Activated T-cell treated with anti-CD3 and anti-CD28 coated beads, Interleukin-2, amount 50 U/mL, for 24 hours (primary cell): ENCODE data around the gene PLCB3.

Experiments
- DNase-seq: peaks from one replicate; pipeline ENCODE4 v3.0.0-alpha.2; 2020
- H3K27ac Mint-ChIP-seq: 2 replicates; pipeline ENCODE4 v1.8.0; 2020; ENCODE audit warnings: mild to moderate bottlenecking, mixed read lengths
- H3K27me3 Mint-ChIP-seq: 2 replicates; pipeline ENCODE4 v1.8.0; 2020; ENCODE audit warnings: mixed read lengths
- H3K36me3 Mint-ChIP-seq: 2 replicates; pipeline ENCODE4 v1.8.0; 2020; ENCODE audit warnings: low read depth, mixed read lengths
- H3K4me1 Mint-ChIP-seq: 2 replicates; pipeline ENCODE4 v1.8.0; 2020; ENCODE audit warnings: low read depth, mixed read lengths
- H3K4me3 Mint-ChIP-seq: 2 replicates; pipeline ENCODE4 v1.8.0; 2020; ENCODE audit warnings: mild to moderate bottlenecking, moderate library complexity, mixed read lengths
- H3K9me3 Mint-ChIP-seq: 2 replicates; pipeline ENCODE4 v1.8.0; 2020; ENCODE audit warnings: mixed read lengths

PLCB3 gene

GRCh38 chr11:64227405-64227956, 23.8 kb upstream of the PLCB3 start:
- peaks cover 55% of the 10 kb centered on the region for H3K36me3 Mint-ChIP-seq
- H3K27me3 Mint-ChIP-seq: no peaks in the 10 kb centered on the region
- peaks cover 48% of the 10 kb centered on the region for H3K4me1 Mint-ChIP-seq
- H3K27ac Mint-ChIP-seq: peak overlapping the region; percentile 93
- peak overlapping the region; percentile 86 for H3K4me3 Mint-ChIP-seq
- DNase-seq: no peak
- no peaks in the 10 kb centered on the region for H3K9me3 Mint-ChIP-seq

- H3K27ac Mint-ChIP-seq: peak overlapping the region; percentile 93
- no peaks in the 10 kb centered on the region for H3K27me3 Mint-ChIP-seq
- H3K9me3 Mint-ChIP-seq: no peaks in the 10 kb centered on the region
- no peak for DNase-seq
- H3K4me3 Mint-ChIP-seq: peak overlapping the region; percentile 80
- H3K36me3 Mint-ChIP-seq: peaks cover 39% of the 10 kb centered on the region
- peaks cover 56% of the 10 kb centered on the region for H3K4me1 Mint-ChIP-seq
Observed at GRCh38 chr11:64229090-64229743, 22.1 kb upstream of the PLCB3 start.

GRCh38 chr11:64229744-64230170, 21.6 kb upstream of the PLCB3 start:
- Mint-ChIP-seq H3K9me3 (no peaks in the 10 kb centered on the region), H3K4me3 (peak overlapping the region; percentile 80), H3K27me3 (no peaks in the 10 kb centered on the region), H3K4me1 (peaks cover 54% of the 10 kb centered on the region), H3K36me3 (peaks cover 34% of the 10 kb centered on the region), H3K27ac (peak overlapping the region; percentile 89)
- DNase-seq: no peak

- peak within 1 kb of the TSS; percentile 89 for H3K27ac Mint-ChIP-seq
- H3K36me3 Mint-ChIP-seq: peaks cover 32% of the 10 kb centered on the region
- peak within 1 kb of the TSS; percentile 80 for H3K4me3 Mint-ChIP-seq
- H3K9me3 Mint-ChIP-seq: no peaks in the 10 kb centered on the region
- no peaks in the 10 kb centered on the region for H3K27me3 Mint-ChIP-seq
- peak; percentile 92 for DNase-seq
- H3K4me1 Mint-ChIP-seq: peaks cover 52% of the 10 kb centered on the region
Observed at GRCh38 chr11:64230171-64230984, 21.0 kb upstream of the PLCB3 start, which contains the start of gene DNAJC4. DNAJC4 (plus strand) TSS chr11:64230548; CDS start chr11:64230855, 307 bp downstream.

GRCh38 chr11:64230985-64231365, 20.4 kb upstream of the PLCB3 start:
- peak overlapping the region; percentile 80 for H3K4me3 Mint-ChIP-seq
- peaks cover 33% of the 10 kb centered on the region for H3K36me3 Mint-ChIP-seq
- H3K4me1 Mint-ChIP-seq: peaks cover 57% of the 10 kb centered on the region
- DNase-seq: no peak
- no peaks in the 10 kb centered on the region for H3K9me3 Mint-ChIP-seq
- H3K27ac Mint-ChIP-seq: peak overlapping the region; percentile 89
- no peaks in the 10 kb centered on the region for H3K27me3 Mint-ChIP-seq

- no peak for DNase-seq
- peaks cover 58% of the 10 kb centered on the region for H3K4me1 Mint-ChIP-seq
- peak overlapping the region; percentile 59 for H3K27ac Mint-ChIP-seq
- H3K9me3 Mint-ChIP-seq: no peaks in the 10 kb centered on the region
- peak overlapping the region; percentile 80 for H3K4me3 Mint-ChIP-seq
- H3K27me3 Mint-ChIP-seq: no peaks in the 10 kb centered on the region
- H3K36me3 Mint-ChIP-seq: peaks cover 33% of the 10 kb centered on the region
Observed at GRCh38 chr11:64231546-64231945, 19.8 kb upstream of the PLCB3 start.

GRCh38 chr11:64232182-64232966, 19.0 kb upstream of the PLCB3 start:
- peaks cover 57% of the 10 kb centered on the region for H3K4me1 Mint-ChIP-seq
- peaks cover 32% of the 10 kb centered on the region for H3K36me3 Mint-ChIP-seq
- peak overlapping the region; percentile 59 for H3K27ac Mint-ChIP-seq
- peak overlapping the region; percentile 80 for H3K4me3 Mint-ChIP-seq
- H3K27me3 Mint-ChIP-seq: no peaks in the 10 kb centered on the region
- H3K9me3 Mint-ChIP-seq: no peaks in the 10 kb centered on the region
- DNase-seq: no peak

- Mint-ChIP-seq H3K9me3 (no peaks in the 10 kb centered on the region), H3K27me3 (no peaks in the 10 kb centered on the region), H3K4me1 (peaks cover 52% of the 10 kb centered on the region), H3K36me3 (peaks cover 32% of the 10 kb centered on the region), H3K27ac (no peak overlapping the region), H3K4me3 (peak overlapping the region; percentile 45)
- no peak for DNase-seq
Observed at GRCh38 chr11:64232967-64233315, 18.4 kb upstream of the PLCB3 start.

- Mint-ChIP-seq H3K4me3 (peak within 1 kb of the TSS; percentile 88), H3K36me3 (peaks cover 40% of the 10 kb centered on the region), H3K27ac (peak within 1 kb of the TSS; percentile 88), H3K9me3 (no peaks in the 10 kb centered on the region), H3K4me1 (peaks cover 52% of the 10 kb centered on the region), H3K27me3 (no peaks in the 10 kb centered on the region)
- peak; percentile 82 for DNase-seq
Observed at GRCh38 chr11:64233913-64234586, 17.3 kb upstream of the PLCB3 start, which contains the start of gene VEGFB. VEGFB (plus strand) TSS chr11:64234584; CDS start chr11:64234834, 250 bp downstream.

GRCh38 chr11:64234647-64235379, 16.5 kb upstream of the PLCB3 start:
- DNase-seq: peak; percentile 75
- peaks cover 49% of the 10 kb centered on the region for H3K4me1 Mint-ChIP-seq
- H3K4me3 Mint-ChIP-seq: peak overlapping the region; percentile 88
- H3K27ac Mint-ChIP-seq: peak overlapping the region; percentile 88
- H3K36me3 Mint-ChIP-seq: peaks cover 39% of the 10 kb centered on the region
- H3K9me3 Mint-ChIP-seq: no peaks in the 10 kb centered on the region
- no peaks in the 10 kb centered on the region for H3K27me3 Mint-ChIP-seq

- Mint-ChIP-seq H3K36me3 (peaks cover 46% of the 10 kb centered on the region), H3K4me3 (peak overlapping the region; percentile 88), H3K27ac (peak overlapping the region; percentile 88), H3K9me3 (no peaks in the 10 kb centered on the region), H3K27me3 (no peaks in the 10 kb centered on the region), H3K4me1 (peaks cover 54% of the 10 kb centered on the region)
- no peak for DNase-seq
Observed at GRCh38 chr11:64235437-64236161, 15.7 kb upstream of the PLCB3 start.

GRCh38 chr11:64237484-64237951, 13.8 kb upstream of the PLCB3 start:
- DNase-seq: no peak
- Mint-ChIP-seq H3K9me3 (no peaks in the 10 kb centered on the region), H3K27me3 (no peaks in the 10 kb centered on the region), H3K27ac (peak overlapping the region; percentile 81), H3K36me3 (peaks cover 53% of the 10 kb centered on the region), H3K4me3 (no peak overlapping the region), H3K4me1 (peaks cover 48% of the 10 kb centered on the region)

GRCh38 chr11:64238076-64238475, 13.3 kb upstream of the PLCB3 start:
- no peak for DNase-seq
- Mint-ChIP-seq H3K27ac (peak overlapping the region; percentile 81), H3K9me3 (no peaks in the 10 kb centered on the region), H3K4me3 (no peak overlapping the region), H3K4me1 (peaks cover 50% of the 10 kb centered on the region), H3K36me3 (peaks cover 59% of the 10 kb centered on the region), H3K27me3 (no peaks in the 10 kb centered on the region)
